ENCODE data around the gene MMP14.

- TF ChIP-seq CTCF (IDR thresholded peaks at IDR 0.05) (no peak), POLR2A (IDR thresholded peaks at IDR 0.05) (peak; percentile 31 to 41)
Observed at GRCh38 chr14:22850944-22851764, 14.8 kb downstream of the MMP14 start.
